GM12874 (cell line): ENCODE results near the gene FANK1.

Experiments used
- CTCF ChIP-seq: IDR thresholded peaks from 2 replicates; pipeline ENCODE4 v1.5.1; 2011; ENCODE audit warnings: low read depth, mild to moderate bottlenecking, control low read depth, low read length, moderate library complexity; ENCODE audit not compliant: insufficient read depth

The FANK1 gene

GRCh38 chr10:126009650-126010049 is 113.3 kb downstream of the FANK1 start:
- TF ChIP-seq CTCF: no peak

GRCh38 chr10:126011995-126012394 is 115.6 kb downstream of the FANK1 start:
- TF ChIP-seq CTCF: no peak

- no peak for TF ChIP-seq CTCF
These were observed 116.1 kb downstream of the FANK1 start for GRCh38 chr10:126012485-126012884.

- TF ChIP-seq CTCF: no peak
These were observed 117.3 kb downstream of the FANK1 start for GRCh38 chr10:126013489-126014281.

- TF ChIP-seq CTCF: no peak
These were observed 117.9 kb downstream of the FANK1 start for GRCh38 chr10:126014309-126014708.

- no peak for TF ChIP-seq CTCF
These were observed 119.0 kb downstream of the FANK1 start for GRCh38 chr10:126015413-126015812.

- TF ChIP-seq CTCF: no peak
These were observed 119.9 kb downstream of the FANK1 start for GRCh38 chr10:126016156-126016805.
